ENCODE data around the gene TBX3. TPM values are rescaled to one million over a fixed set of nuclear protein-coding genes. Genes with fewer than 3 reads are reported as not detected.
A peak's percentile ranks its signal among the peaks of the same experiment; 100 is the strongest.

The TBX3 gene
- total RNA-seq, 2 donors from 2014 or later, result 0.81 to 3.5 TPM

- Histone ChIP-seq H3K27ac (no peak overlapping the region), H3K4me1 (ENCODE audit: control insufficient read depth in 1 of 2, low read depth in 2 of 2) (peaks cover 0 to 8% of the 10 kb centered on the region in 2 donors), H3K27me3 (replicated peaks; ENCODE audit: insufficient read depth) (peaks cover 16% of the 10 kb centered on the region), H3K36me3 (no peaks in the 10 kb centered on the region), H3K9me3 (no peaks in the 10 kb centered on the region), H3K4me3 (no peak overlapping the region)
- DNase-seq (ENCODE audit: low spot score) (no peak), ATAC-seq (ENCODE audit: insufficient number of reproducible peaks, low FRiP score, low read depth) (no peak)
- TF ChIP-seq CTCF (IDR thresholded peaks at IDR 0.05), result no peak
Observed at GRCh38 chr12:114669401-114670290, 14.3 kb downstream of the TBX3 start.

GRCh38 chr12:114668886-114669288 is 15.1 kb downstream of the TBX3 start:
- H3K4me3 ChIP-seq, result peak overlapping the region; percentile 57
- ATAC-seq (ENCODE audit: insufficient number of reproducible peaks, low FRiP score, low read depth) (no peak), DNase-seq (ENCODE audit: low spot score) (no peak)
- H3K36me3 ChIP-seq, result no peaks in the 10 kb centered on the region
- H3K27me3 ChIP-seq (replicated peaks; ENCODE audit: insufficient read depth), result peaks cover 16% of the 10 kb centered on the region
- TF ChIP-seq CTCF (IDR thresholded peaks at IDR 0.05), result no peak
- no peak overlapping the region for H3K27ac ChIP-seq
- no peaks in the 10 kb centered on the region for H3K9me3 ChIP-seq
- H3K4me1 ChIP-seq (ENCODE audit: control insufficient read depth in 1 of 2, low read depth in 2 of 2), result peaks cover 0 to 8% of the 10 kb centered on the region in 2 donors

GRCh38 chr12:114668151-114668885 is 15.7 kb downstream of the TBX3 start:
- no peak for ATAC-seq (ENCODE audit: insufficient number of reproducible peaks, low FRiP score, low read depth)
- Histone ChIP-seq H3K4me1 (ENCODE audit: control insufficient read depth in 1 of 2, low read depth in 2 of 2) (peaks cover 0 to 8% of the 10 kb centered on the region in 2 donors), H3K27ac (no peak overlapping the region), H3K9me3 (no peaks in the 10 kb centered on the region), H3K36me3 (no peaks in the 10 kb centered on the region), H3K27me3 (replicated peaks; ENCODE audit: insufficient read depth) (peaks cover 16% of the 10 kb centered on the region), H3K4me3 (peak overlapping the region; percentile 57)
- peak; percentile 19 for DNase-seq (ENCODE audit: low spot score)
- peak; percentile 44 for TF ChIP-seq CTCF (IDR thresholded peaks at IDR 0.05)

GRCh38 chr12:114667669-114668150 is 16.3 kb downstream of the TBX3 start:
- DNase-seq (ENCODE audit: low spot score) (no peak), ATAC-seq (ENCODE audit: insufficient number of reproducible peaks, low FRiP score, low read depth) (no peak)
- Histone ChIP-seq H3K9me3 (no peaks in the 10 kb centered on the region), H3K27ac (no peak overlapping the region), H3K36me3 (no peaks in the 10 kb centered on the region), H3K4me3 (peak overlapping the region; percentile 57), H3K27me3 (replicated peaks; ENCODE audit: insufficient read depth) (peaks cover 16% of the 10 kb centered on the region), H3K4me1 (ENCODE audit: control insufficient read depth in 1 of 2, low read depth in 2 of 2) (peaks cover 0 to 8% of the 10 kb centered on the region in 2 donors)
- TF ChIP-seq CTCF (IDR thresholded peaks at IDR 0.05), result no peak

All from thoracic aorta (tissue), 2 donors.